ENCODE measurements around the gene USE1. TPM values are rescaled to one million over a fixed set of nuclear protein-coding genes. Genes with fewer than 3 reads are reported as not detected.
A peak's percentile ranks its signal among the peaks of the same experiment; 100 is the strongest.

The USE1 gene
- total RNA-seq, 4 donors from 2014 or later: 18.3 to 30.7 (median 24.5) TPM

GRCh38 chr19:17260842-17261325 is 45.7 kb downstream of the USE1 start:
- in situ Hi-C loops (cut with MboI; ENCODE audit: low pct_ligation_motif_present in 1 of 4, low pct_unique_long_range_greater_than_20kb in 1 of 4, low sequenced_read_pairs in 3 of 4) (no loop called here), intact Hi-C loops (cut with DNase I; ENCODE audit: low total_unique reads) (no loop called here)
- 11 to 20% methylated on average over 4 to 15 of the region's 15 CpGs for WGBS, 2 donors (ENCODE audit: low coverage in 1 of 2)
- no peak overlapping the region for H3K4me3 ChIP-seq
- no peaks in the 10 kb centered on the region for H3K27me3 ChIP-seq
- H3K27ac ChIP-seq: no peak overlapping the region
- peak; percentile 91 for DNase-seq
- H3K36me3 ChIP-seq: no peaks in the 10 kb centered on the region
- TF ChIP-seq EP300 (IDR thresholded peaks at IDR 0.05; ENCODE audit: low read depth) (no peak), CTCF (IDR thresholded peaks at IDR 0.05) (peak; percentile 89 to 94 (median 92))
- no peaks in the 10 kb centered on the region for H3K4me1 ChIP-seq
- H3K9me3 ChIP-seq: no peaks in the 10 kb centered on the region

- no peak for TF ChIP-seq CTCF (IDR thresholded peaks at IDR 0.05)
- TF ChIP-seq EP300 (IDR thresholded peaks at IDR 0.05; ENCODE audit: low read depth): no peak
- no peak for TF ChIP-seq POLR2A (IDR thresholded peaks at IDR 0.05)
- no peak for TF ChIP-seq POLR2AphosphoS5 (IDR thresholded peaks at IDR 0.05)
- Histone ChIP-seq H3K27ac (no peak overlapping the region), H3K27me3 (no peaks in the 10 kb centered on the region), H3K9me3 (no peaks in the 10 kb centered on the region), H3K4me3 (no peak overlapping the region), H3K4me1 (peaks cover 0 to 6% (median under 1%) of the 10 kb centered on the region in 4 donors), H3K36me3 (no peaks in the 10 kb centered on the region)
- in situ Hi-C loops (cut with MboI; ENCODE audit: low pct_ligation_motif_present in 1 of 4, low pct_unique_long_range_greater_than_20kb in 1 of 4, low sequenced_read_pairs in 3 of 4) (no loop called here), intact Hi-C loops (cut with DNase I; ENCODE audit: low total_unique reads) (no loop called here)
- 84% methylated on average over 16 of the region's 16 CpGs; no CpG with 5 or more reads in 1 of the 2 donors for WGBS, 2 donors (ENCODE audit: low coverage in 1 of 2)
- no peak for DNase-seq
Measured at GRCh38 chr19:17262557-17262956, 47.4 kb downstream of the USE1 start.

- intact Hi-C loops (cut with DNase I; ENCODE audit: low total_unique reads): no loop called here
- in situ Hi-C loops (cut with MboI; ENCODE audit: low pct_ligation_motif_present in 1 of 4, low pct_unique_long_range_greater_than_20kb in 1 of 4, low sequenced_read_pairs in 3 of 4): no loop called here
- Histone ChIP-seq H3K4me3 (no peak overlapping the region), H3K36me3 (peaks cover 0 to 3% (median 0%) of the 10 kb centered on the region in 4 donors), H3K4me1 (peaks cover 8 to 18% (median 12%) of the 10 kb centered on the region in 4 donors), H3K27me3 (no peaks in the 10 kb centered on the region), H3K9me3 (no peaks in the 10 kb centered on the region), H3K27ac (peak overlapping the region in 3 of 4 donors; percentile 14 to 41 (median 28))
- DNase-seq: no peak
- no peak for TF ChIP-seq POLR2A (IDR thresholded peaks at IDR 0.05)
- TF ChIP-seq EP300 (IDR thresholded peaks at IDR 0.05; ENCODE audit: low read depth): no peak
- no peak for TF ChIP-seq CTCF (IDR thresholded peaks at IDR 0.05)
- no peak for TF ChIP-seq POLR2AphosphoS5 (IDR thresholded peaks at IDR 0.05)
- 70 to 82% methylated on average over 10 to 23 of the region's 23 CpGs for WGBS, 2 donors (ENCODE audit: low coverage in 1 of 2)
Measured at GRCh38 chr19:17263712-17264640, 48.8 kb downstream of the USE1 start.

- H3K4me3 ChIP-seq: no peak within 1 kb of the TSS
- no peak for DNase-seq
- in situ Hi-C loops (cut with MboI; ENCODE audit: low pct_ligation_motif_present in 1 of 4, low pct_unique_long_range_greater_than_20kb in 1 of 4, low sequenced_read_pairs in 3 of 4) (no loop called here), intact Hi-C loops (cut with DNase I; ENCODE audit: low total_unique reads) (no loop called here)
- peaks cover 0 to 7% (median 0%) of the 10 kb centered on the region in 4 donors for H3K36me3 ChIP-seq
- H3K27ac ChIP-seq: peak within 1 kb of the TSS in 3 of 4 donors; percentile 28 to 41 (median 30)
- H3K27me3 ChIP-seq: no peaks in the 10 kb centered on the region
- no peaks in the 10 kb centered on the region for H3K9me3 ChIP-seq
- 55% methylated on average over 5 of the region's 5 CpGs; no CpG with 5 or more reads in 1 of the 2 donors for WGBS, 2 donors (ENCODE audit: low coverage in 1 of 2)
- no peak for TF ChIP-seq POLR2AphosphoS5 (IDR thresholded peaks at IDR 0.05)
- no peak for TF ChIP-seq CTCF (IDR thresholded peaks at IDR 0.05)
- TF ChIP-seq POLR2A (IDR thresholded peaks at IDR 0.05): no peak
- no peak for TF ChIP-seq EP300 (IDR thresholded peaks at IDR 0.05; ENCODE audit: low read depth)
- peaks cover 8 to 18% (median 12%) of the 10 kb centered on the region in 4 donors for H3K4me1 ChIP-seq
Measured at GRCh38 chr19:17264641-17264979, 49.5 kb downstream of the USE1 start, which contains the start of gene USHBP1. TSS of gene USHBP1 (minus strand) at chr19:17264745. CDS start at chr19:17264299, 446 bp downstream.

Measured in transverse colon (tissue), 4 donors.